Hepatocyte (in vitro differentiated cells): ENCODE data around the gene BRMS1L. TPM values are rescaled to one million over a fixed set of nuclear protein-coding genes. Genes with fewer than 3 reads are reported as not detected.

ENCODE experiments used
- DNase-seq: peaks from one replicate; pipeline ENCODE4 v3.0.0-alpha.2; 2016; ENCODE audit warnings: low spot score
- H2AFZ ChIP-seq: fragments of 200-600 bp; sonication (generic); 2 replicates; pipeline ENCODE4 v1.6.0; 2016; ENCODE audit warnings: antibody characterized with exemption, mild to moderate bottlenecking
- H3K27ac ChIP-seq: fragments of 200-600 bp; sonication (generic); 2 replicates; pipeline ENCODE4 v1.5.1; 2016; ENCODE audit warnings: mild to moderate bottlenecking
- H3K27me3 ChIP-seq: fragments of 200-600 bp; sonication (generic); 2 replicates; pipeline ENCODE4 v1.6.1; 2016
- H3K36me3 ChIP-seq: fragments of 200-600 bp; sonication (generic); replicated peaks from 2 replicates; pipeline ENCODE4 v1.5.1; 2016; ENCODE audit warnings: low read depth; ENCODE audit not compliant: insufficient read depth
- H3K4me1 ChIP-seq: fragments of 200-600 bp; sonication (generic); 2 replicates; pipeline ENCODE4 v1.5.1; 2016; ENCODE audit warnings: mild to moderate bottlenecking, moderate library complexity; ENCODE audit not compliant: insufficient read depth
- H3K4me2 ChIP-seq: fragments of 200-600 bp; sonication (generic); 2 replicates; pipeline ENCODE4 v1.6.0; 2016
- H3K4me3 ChIP-seq: fragments of 200-600 bp; sonication (generic); 2 replicates; pipeline ENCODE4 v1.5.1; 2016; ENCODE audit warnings: mild to moderate bottlenecking
- H3K79me2 ChIP-seq: fragments of 200-600 bp; sonication (generic); 2 replicates; pipeline ENCODE4 v1.6.0; 2017; ENCODE audit warnings: mild to moderate bottlenecking
- H3K9me2 ChIP-seq: fragments of 200-600 bp; sonication (generic); replicated peaks from 2 replicates; pipeline ENCODE4 v1.6.0; 2017; ENCODE audit warnings: mild to moderate bottlenecking; ENCODE audit not compliant: insufficient read depth
- H3K9me3 ChIP-seq: fragments of 200-600 bp; sonication (generic); 2 replicates; pipeline ENCODE4 v1.5.1; 2016; ENCODE audit warnings: low read depth, mild to moderate bottlenecking
- H4K20me1 ChIP-seq: fragments of 200-600 bp; sonication (generic); 2 replicates; pipeline ENCODE4 v1.6.0; 2016; ENCODE audit warnings: mild to moderate bottlenecking; ENCODE audit not compliant: insufficient read depth, poor library complexity, severe bottlenecking
- EZH2 ChIP-seq: fragments of 200-600 bp; sonication (generic); IDR thresholded peaks from 2 replicates; pipeline ENCODE4 v1.6.1; 2016; ENCODE audit warnings: antibody characterized with exemption, mild to moderate bottlenecking, borderline replicate concordance
- EZH2phosphoT487 ChIP-seq: fragments of 200-600 bp; sonication (generic); IDR thresholded peaks from one replicate; pipeline ENCODE4 v1.6.1; 2018; ENCODE audit warnings: antibody characterized with exemption, mild to moderate bottlenecking, low read depth, moderate library complexity; ENCODE audit not compliant: unreplicated experiment, severe bottlenecking
- whole genome bisulfite sequencing: methylation state at CpG from one replicate; pipeline ENCODE4 v1.1.6; 2016; ENCODE audit warnings: low lambda C conversion rate; ENCODE audit errors: missing lambda C conversion rate; 5-methylcytosine and 5-hydroxymethylcytosine counted together
- polyA plus RNA-seq: library from polyadenylated mRNA; unstranded; fragments of >200 nt; fragmentation: Nextera tagmentation; extraction: Ambion mirVana; gene quantifications from 2 replicates; pipeline ENCODE4 v1.2.1, GENCODE V29; 2016
- total RNA-seq: library from RNA; depleted of rRNA; stranded (reverse); fragments of >200 nt; gene quantifications from 2 replicates; pipeline ENCODE4 v1.2.3, GENCODE V29; 2014
- TF ChIP-seq, protein P1 (sequence below): fragments of 200-600 bp; sonication (generic); IDR thresholded peaks from 2 replicates; pipeline ENCODE4 v1.5.1; 2016; ENCODE audit warnings: antibody characterized with exemption, mild to moderate bottlenecking; ENCODE audit not compliant: poor library complexity

BRMS1L gene
- total and polyA plus RNA-seq, 2 experiments from 2014 or later = 12.6 to 14.6 TPM

- DNase-seq = no peak
- Histone ChIP-seq H3K4me2 (peak overlapping the region; percentile 85), H3K9me3 (no peaks in the 10 kb centered on the region), H3K4me3 (peak overlapping the region; percentile 55), H4K20me1 (no peaks in the 10 kb centered on the region), H3K36me3 (no peaks in the 10 kb centered on the region), H3K4me1 (no peaks in the 10 kb centered on the region), H2AFZ (peak overlapping the region; percentile 93), H3K27me3 (no peaks in the 10 kb centered on the region), H3K27ac (peak overlapping the region; percentile 95), H3K79me2 (peaks cover 32% of the 10 kb centered on the region), H3K9me2 (no peaks in the 10 kb centered on the region)
- TF ChIP-seq, protein P1, sequence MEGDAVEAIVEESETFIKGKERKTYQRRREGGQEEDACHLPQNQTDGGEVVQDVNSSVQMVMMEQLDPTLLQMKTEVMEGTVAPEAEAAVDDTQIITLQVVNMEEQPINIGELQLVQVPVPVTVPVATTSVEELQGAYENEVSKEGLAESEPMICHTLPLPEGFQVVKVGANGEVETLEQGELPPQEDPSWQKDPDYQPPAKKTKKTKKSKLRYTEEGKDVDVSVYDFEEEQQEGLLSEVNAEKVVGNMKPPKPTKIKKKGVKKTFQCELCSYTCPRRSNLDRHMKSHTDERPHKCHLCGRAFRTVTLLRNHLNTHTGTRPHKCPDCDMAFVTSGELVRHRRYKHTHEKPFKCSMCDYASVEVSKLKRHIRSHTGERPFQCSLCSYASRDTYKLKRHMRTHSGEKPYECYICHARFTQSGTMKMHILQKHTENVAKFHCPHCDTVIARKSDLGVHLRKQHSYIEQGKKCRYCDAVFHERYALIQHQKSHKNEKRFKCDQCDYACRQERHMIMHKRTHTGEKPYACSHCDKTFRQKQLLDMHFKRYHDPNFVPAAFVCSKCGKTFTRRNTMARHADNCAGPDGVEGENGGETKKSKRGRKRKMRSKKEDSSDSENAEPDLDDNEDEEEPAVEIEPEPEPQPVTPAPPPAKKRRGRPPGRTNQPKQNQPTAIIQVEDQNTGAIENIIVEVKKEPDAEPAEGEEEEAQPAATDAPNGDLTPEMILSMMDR = no peak
- no peak for TF ChIP-seq EZH2phosphoT487
- TF ChIP-seq EZH2 = no peak
- WGBS = 3% methylated on average over 11 of the region's 11 CpGs
These were observed 846 bp downstream of the BRMS1L start for GRCh38 chr14:35826952-35827416.

DNA sequence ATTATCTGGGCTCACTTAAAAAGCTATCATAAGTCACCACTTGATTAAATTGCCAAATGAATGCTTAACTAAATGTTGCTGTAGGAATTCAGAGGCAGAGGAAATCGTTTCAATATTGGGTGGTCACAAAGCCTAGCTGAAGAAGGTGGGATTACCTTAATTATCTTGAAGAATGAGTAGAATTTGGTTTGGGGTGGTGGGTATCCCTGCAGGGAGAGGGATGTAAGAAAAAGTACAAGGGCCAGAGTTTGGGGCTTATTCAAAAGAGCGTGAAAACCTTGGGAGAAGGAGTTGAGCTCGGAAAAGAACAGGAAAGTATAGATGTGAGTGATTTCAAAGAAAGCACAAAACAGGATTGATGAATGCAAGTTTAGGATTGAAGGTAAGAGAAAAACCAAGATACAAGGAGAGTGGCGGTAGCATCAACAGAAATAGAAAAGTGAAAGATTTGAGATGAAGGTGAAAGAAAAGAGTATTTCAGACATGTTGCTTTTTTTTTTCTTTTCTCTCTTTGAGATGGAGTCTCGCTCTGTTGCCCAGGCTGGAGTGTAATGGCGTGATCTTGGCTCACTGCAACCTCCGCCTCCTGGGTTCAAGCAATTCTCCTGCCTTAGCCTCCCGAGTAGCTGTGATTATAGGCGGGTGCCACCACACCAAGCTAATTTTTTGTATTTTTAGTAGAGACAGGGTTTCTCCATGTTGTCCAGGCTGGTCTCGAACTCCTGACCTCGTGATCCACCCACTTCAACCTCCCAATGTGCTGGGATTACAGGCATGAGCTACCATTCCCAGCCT lies 1.7 kb downstream of the BRMS1L start:
- no peak for DNase-seq
- H3K4me3 ChIP-seq = no peak overlapping the region
- no peaks in the 10 kb centered on the region for H3K27me3 ChIP-seq
- TF ChIP-seq, protein P1 = no peak
- TF ChIP-seq EZH2phosphoT487 (no peak), EZH2 (no peak)
- H3K9me2 ChIP-seq = no peaks in the 10 kb centered on the region
- WGBS = 93% methylated on average over 11 of the region's 11 CpGs
- H3K9me3 ChIP-seq = no peaks in the 10 kb centered on the region
- H3K79me2 ChIP-seq = peaks cover 32% of the 10 kb centered on the region
- no peak overlapping the region for H2AFZ ChIP-seq
- H3K27ac ChIP-seq = no peak overlapping the region
- peak overlapping the region; percentile 85 for H3K4me2 ChIP-seq
- no peaks in the 10 kb centered on the region for H3K4me1 ChIP-seq
- H4K20me1 ChIP-seq = no peaks in the 10 kb centered on the region
- H3K36me3 ChIP-seq = no peaks in the 10 kb centered on the region

GRCh38 chr14:35829449-35829848 lies 3.3 kb downstream of the BRMS1L start:
- Histone ChIP-seq H3K27me3 (no peaks in the 10 kb centered on the region), H3K9me2 (no peaks in the 10 kb centered on the region), H2AFZ (no peak overlapping the region), H3K4me1 (no peaks in the 10 kb centered on the region), H4K20me1 (no peaks in the 10 kb centered on the region), H3K27ac (no peak overlapping the region), H3K4me2 (no peak overlapping the region), H3K4me3 (no peak overlapping the region), H3K79me2 (peaks cover 32% of the 10 kb centered on the region), H3K36me3 (no peaks in the 10 kb centered on the region), H3K9me3 (no peaks in the 10 kb centered on the region)
- DNase-seq = no peak
- WGBS = 84% methylated on average over 1 of the region's 1 CpG
- TF ChIP-seq, protein P1 = no peak
- TF ChIP-seq EZH2phosphoT487 (no peak), EZH2 (no peak)
